GM23338 (cell line): ENCODE measurements around the gene OR6V1. TPM values are rescaled to one million over a fixed set of nuclear protein-coding genes. Genes with fewer than 3 reads are reported as not detected.

Experiments
- ATAC-seq: fragments of 200-7000 bp; cut with Tn5 transposase; 3 replicates; pipeline ENCODE4 v1.9.1; 2020
- DNase-seq: peaks from one replicate; pipeline ENCODE4 v3.0.0-alpha.2; 2015; ENCODE audit warnings: low spot score
- H2AFZ ChIP-seq: fragments of 200-600 bp; sonication (generic); 2 replicates; pipeline ENCODE4 v1.8.0; 2016; ENCODE audit warnings: antibody characterized with exemption, mild to moderate bottlenecking, moderate library complexity
- H3F3A ChIP-seq: fragments of 200-600 bp; sonication (generic); replicated peaks from 2 replicates; pipeline ENCODE4 v1.8.0; 2017; ENCODE audit warnings: antibody characterized with exemption, mixed run types, low read depth
- H3K27ac ChIP-seq: fragments of 200-600 bp; sonication (generic); 2 replicates; pipeline ENCODE4 v1.6.1; 2016; ENCODE audit warnings: low read depth
- H3K27me3 ChIP-seq: fragments of 200-600 bp; sonication (generic); 2 replicates; pipeline ENCODE4 v1.8.0; 2016; ENCODE audit warnings: mild to moderate bottlenecking, mixed run types, moderate library complexity; ENCODE audit not compliant: insufficient read depth
- H3K36me3 ChIP-seq: fragments of 200-600 bp; sonication (generic); 2 replicates; pipeline ENCODE4 v1.8.0; 2016; ENCODE audit warnings: mild to moderate bottlenecking; ENCODE audit not compliant: insufficient read depth
- H3K4me1 ChIP-seq: fragments of 200-600 bp; sonication (generic); 2 replicates; pipeline ENCODE4 v1.8.0; 2016; ENCODE audit warnings: mild to moderate bottlenecking, moderate library complexity; ENCODE audit not compliant: insufficient read depth
- H3K4me2 ChIP-seq: fragments of 200-600 bp; sonication (generic); 2 replicates; pipeline ENCODE4 v1.7.1; 2017; ENCODE audit warnings: mixed run types
- H3K4me3 ChIP-seq: fragments of 200-600 bp; sonication (generic); 2 replicates; pipeline ENCODE4 v1.6.1; 2016; ENCODE audit warnings: mixed run types
- H3K79me2 ChIP-seq: fragments of 200-600 bp; sonication (generic); replicated peaks from 2 replicates; pipeline ENCODE4 v1.8.0; 2017; ENCODE audit warnings: mild to moderate bottlenecking; ENCODE audit not compliant: insufficient read depth
- H3K9me2 ChIP-seq: fragments of 200-600 bp; sonication (generic); 2 replicates; pipeline ENCODE4 v1.8.0; 2017; ENCODE audit not compliant: insufficient read depth
- H4K20me1 ChIP-seq: fragments of 200-600 bp; sonication (generic); replicated peaks from 2 replicates; pipeline ENCODE4 v1.8.0; 2017; ENCODE audit warnings: mild to moderate bottlenecking; ENCODE audit not compliant: insufficient read depth
- H3K27ac Mint-ChIP-seq: 2 replicates; pipeline ENCODE4 v1.8.0; 2020; ENCODE audit warnings: inconsistent platforms, mild to moderate bottlenecking, moderate library complexity, mixed read lengths
- H3K27me3 Mint-ChIP-seq: 3 replicates; pipeline ENCODE4 v1.8.0; 2022; ENCODE audit warnings: low read depth, mild to moderate bottlenecking, moderate library complexity, mixed read lengths, inconsistent platforms; ENCODE audit not compliant: insufficient read depth, poor library complexity
- H3K36me3 Mint-ChIP-seq: 3 replicates; pipeline ENCODE4 v1.8.0; 2021; ENCODE audit warnings: low read depth, mild to moderate bottlenecking, inconsistent platforms, moderate library complexity, mixed read lengths
- H3K4me1 Mint-ChIP-seq: 3 replicates; pipeline ENCODE4 v1.8.0; 2020; ENCODE audit warnings: mild to moderate bottlenecking, inconsistent platforms, mixed read lengths
- H3K4me3 Mint-ChIP-seq: 3 replicates; pipeline ENCODE4 v1.8.0; 2021; ENCODE audit warnings: moderate library complexity, mild to moderate bottlenecking, inconsistent platforms, mixed read lengths
- H3K9me3 Mint-ChIP-seq: 3 replicates; pipeline ENCODE4 v1.8.0; 2020; ENCODE audit warnings: moderate library complexity, mild to moderate bottlenecking, inconsistent platforms, mixed read lengths
- CREB1 ChIP-seq: fragments of 250-450 bp; sonication (Bioruptor Pico); IDR thresholded peaks from 2 replicates; pipeline ENCODE4 v1.5.0; 2020; ENCODE audit warnings: low read depth, mild to moderate bottlenecking, moderate library complexity
- EZH2 ChIP-seq: fragments of 200-600 bp; sonication (generic); IDR thresholded peaks from one replicate; pipeline ENCODE4 v1.8.0; 2017; ENCODE audit warnings: antibody characterized with exemption, mild to moderate bottlenecking, low read depth; ENCODE audit not compliant: unreplicated experiment
- EZH2phosphoT487 ChIP-seq: fragments of 200-600 bp; sonication (generic); IDR thresholded peaks from one replicate; pipeline ENCODE4 v1.8.1; 2018; ENCODE audit warnings: antibody characterized with exemption; ENCODE audit not compliant: unreplicated experiment
- JUNB ChIP-seq: IDR thresholded peaks from one replicate; pipeline ENCODE4 v1.6.1; 2016; ENCODE audit warnings: antibody characterized with exemption; ENCODE audit not compliant: unreplicated experiment
- NANOG ChIP-seq: IDR thresholded peaks from 2 replicates; pipeline ENCODE4 v1.6.1; 2016; ENCODE audit warnings: antibody characterized with exemption, borderline replicate concordance
- POLR2AphosphoS5 ChIP-seq: IDR thresholded peaks from 2 replicates; pipeline ENCODE4 v1.6.1; 2016; ENCODE audit warnings: antibody characterized with exemption, low read depth
- REST ChIP-seq: IDR thresholded peaks from one replicate; pipeline ENCODE4 v1.6.1; 2018; ENCODE audit warnings: antibody characterized with exemption; ENCODE audit not compliant: unreplicated experiment
- STAT1 ChIP-seq: IDR thresholded peaks from one replicate; pipeline ENCODE4 v1.6.1; 2016; ENCODE audit warnings: antibody characterized with exemption; ENCODE audit not compliant: unreplicated experiment
- ZNF114 ChIP-seq: fragments of 250-450 bp; sonication (Bioruptor Pico); IDR thresholded peaks from 2 replicates; pipeline ENCODE4 v1.5.0; 2020; ENCODE audit warnings: mild to moderate bottlenecking, moderate library complexity
- ZNF331 ChIP-seq: fragments of 250-450 bp; sonication (Bioruptor Pico); IDR thresholded peaks from 2 replicates; pipeline ENCODE4 v1.5.0; 2020; ENCODE audit warnings: low read depth, mild to moderate bottlenecking, moderate library complexity
- polyA plus RNA-seq: library from polyadenylated mRNA; unstranded; fragments of >200 nt; fragmentation: Nextera tagmentation; extraction: Ambion mirVana; gene quantifications from 2 replicates; pipeline ENCODE4 v1.2.1, GENCODE V29; 2016
- total RNA-seq: library from RNA; depleted of rRNA; stranded (reverse); fragments of >200 nt; shearing (Covaris generic); gene quantifications from 2 replicates; pipeline ENCODE4 v1.2.3, GENCODE V29; 2014
- TF ChIP-seq, protein P1 (sequence below): IDR thresholded peaks from 2 replicates; pipeline ENCODE4 v1.6.1; 2016; ENCODE audit warnings: antibody characterized with exemption
- TF ChIP-seq, protein P2 (sequence below): fragments of 250-450 bp; sonication (Bioruptor Pico); IDR thresholded peaks from 2 replicates; pipeline ENCODE4 v1.5.0; 2020; ENCODE audit warnings: mild to moderate bottlenecking, moderate library complexity
- TF ChIP-seq, protein P3 (sequence below), 2 experiments: fragments of 200-600 bp in 1 of 2; sonication (generic) in 1 of 2; conservative IDR thresholded peaks; 2 replicates each; pipeline versions ENCODE4 v1.5.1 to v1.6.1; 2016 to 2017; ENCODE audit warnings: antibody characterized with exemption in 2 of 2, low read depth in 2 of 2, mild to moderate bottlenecking in 2 of 2, moderate library complexity in 1 of 2

OR6V1 gene
- total and polyA plus RNA-seq, 2 experiments from 2014 or later, result not detected

- DNase-seq (no peak), ATAC-seq (no peak)
- Histone ChIP-seq H3K4me3 (no peak overlapping the region), H3K9me2 (no peaks in the 10 kb centered on the region), H3K79me2 (no peaks in the 10 kb centered on the region), H3K27me3 (no peaks in the 10 kb centered on the region), H2AFZ (no peak overlapping the region), H3F3A (no peaks in the 10 kb centered on the region), H3K36me3 (no peaks in the 10 kb centered on the region), H3K4me2 (no peak overlapping the region), H3K4me1 (no peaks in the 10 kb centered on the region), H4K20me1 (no peaks in the 10 kb centered on the region), H3K27ac (no peak overlapping the region)
- Mint-ChIP-seq H3K27ac (no peak overlapping the region), H3K36me3 (no peaks in the 10 kb centered on the region), H3K4me1 (no peaks in the 10 kb centered on the region), H3K9me3 (no peaks in the 10 kb centered on the region; the same call in 2 of the 3 replicates), H3K4me3 (no peak overlapping the region), H3K27me3 (no peaks in the 10 kb centered on the region)
- TF ChIP-seq POLR2AphosphoS5 (no peak), ZNF331 (CRISPR knock-in tag) (no peak), JUNB (no peak), EZH2 (no peak), REST (no peak), NANOG (no peak), EZH2phosphoT487 (no peak), CREB1 (CRISPR knock-in tag) (no peak), STAT1 (no peak), ZNF114 (no peak)
- TF ChIP-seq, protein P1, sequence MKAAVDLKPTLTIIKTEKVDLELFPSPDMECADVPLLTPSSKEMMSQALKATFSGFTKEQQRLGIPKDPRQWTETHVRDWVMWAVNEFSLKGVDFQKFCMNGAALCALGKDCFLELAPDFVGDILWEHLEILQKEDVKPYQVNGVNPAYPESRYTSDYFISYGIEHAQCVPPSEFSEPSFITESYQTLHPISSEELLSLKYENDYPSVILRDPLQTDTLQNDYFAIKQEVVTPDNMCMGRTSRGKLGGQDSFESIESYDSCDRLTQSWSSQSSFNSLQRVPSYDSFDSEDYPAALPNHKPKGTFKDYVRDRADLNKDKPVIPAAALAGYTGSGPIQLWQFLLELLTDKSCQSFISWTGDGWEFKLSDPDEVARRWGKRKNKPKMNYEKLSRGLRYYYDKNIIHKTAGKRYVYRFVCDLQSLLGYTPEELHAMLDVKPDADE, result no peak
- TF ChIP-seq, protein P2, sequence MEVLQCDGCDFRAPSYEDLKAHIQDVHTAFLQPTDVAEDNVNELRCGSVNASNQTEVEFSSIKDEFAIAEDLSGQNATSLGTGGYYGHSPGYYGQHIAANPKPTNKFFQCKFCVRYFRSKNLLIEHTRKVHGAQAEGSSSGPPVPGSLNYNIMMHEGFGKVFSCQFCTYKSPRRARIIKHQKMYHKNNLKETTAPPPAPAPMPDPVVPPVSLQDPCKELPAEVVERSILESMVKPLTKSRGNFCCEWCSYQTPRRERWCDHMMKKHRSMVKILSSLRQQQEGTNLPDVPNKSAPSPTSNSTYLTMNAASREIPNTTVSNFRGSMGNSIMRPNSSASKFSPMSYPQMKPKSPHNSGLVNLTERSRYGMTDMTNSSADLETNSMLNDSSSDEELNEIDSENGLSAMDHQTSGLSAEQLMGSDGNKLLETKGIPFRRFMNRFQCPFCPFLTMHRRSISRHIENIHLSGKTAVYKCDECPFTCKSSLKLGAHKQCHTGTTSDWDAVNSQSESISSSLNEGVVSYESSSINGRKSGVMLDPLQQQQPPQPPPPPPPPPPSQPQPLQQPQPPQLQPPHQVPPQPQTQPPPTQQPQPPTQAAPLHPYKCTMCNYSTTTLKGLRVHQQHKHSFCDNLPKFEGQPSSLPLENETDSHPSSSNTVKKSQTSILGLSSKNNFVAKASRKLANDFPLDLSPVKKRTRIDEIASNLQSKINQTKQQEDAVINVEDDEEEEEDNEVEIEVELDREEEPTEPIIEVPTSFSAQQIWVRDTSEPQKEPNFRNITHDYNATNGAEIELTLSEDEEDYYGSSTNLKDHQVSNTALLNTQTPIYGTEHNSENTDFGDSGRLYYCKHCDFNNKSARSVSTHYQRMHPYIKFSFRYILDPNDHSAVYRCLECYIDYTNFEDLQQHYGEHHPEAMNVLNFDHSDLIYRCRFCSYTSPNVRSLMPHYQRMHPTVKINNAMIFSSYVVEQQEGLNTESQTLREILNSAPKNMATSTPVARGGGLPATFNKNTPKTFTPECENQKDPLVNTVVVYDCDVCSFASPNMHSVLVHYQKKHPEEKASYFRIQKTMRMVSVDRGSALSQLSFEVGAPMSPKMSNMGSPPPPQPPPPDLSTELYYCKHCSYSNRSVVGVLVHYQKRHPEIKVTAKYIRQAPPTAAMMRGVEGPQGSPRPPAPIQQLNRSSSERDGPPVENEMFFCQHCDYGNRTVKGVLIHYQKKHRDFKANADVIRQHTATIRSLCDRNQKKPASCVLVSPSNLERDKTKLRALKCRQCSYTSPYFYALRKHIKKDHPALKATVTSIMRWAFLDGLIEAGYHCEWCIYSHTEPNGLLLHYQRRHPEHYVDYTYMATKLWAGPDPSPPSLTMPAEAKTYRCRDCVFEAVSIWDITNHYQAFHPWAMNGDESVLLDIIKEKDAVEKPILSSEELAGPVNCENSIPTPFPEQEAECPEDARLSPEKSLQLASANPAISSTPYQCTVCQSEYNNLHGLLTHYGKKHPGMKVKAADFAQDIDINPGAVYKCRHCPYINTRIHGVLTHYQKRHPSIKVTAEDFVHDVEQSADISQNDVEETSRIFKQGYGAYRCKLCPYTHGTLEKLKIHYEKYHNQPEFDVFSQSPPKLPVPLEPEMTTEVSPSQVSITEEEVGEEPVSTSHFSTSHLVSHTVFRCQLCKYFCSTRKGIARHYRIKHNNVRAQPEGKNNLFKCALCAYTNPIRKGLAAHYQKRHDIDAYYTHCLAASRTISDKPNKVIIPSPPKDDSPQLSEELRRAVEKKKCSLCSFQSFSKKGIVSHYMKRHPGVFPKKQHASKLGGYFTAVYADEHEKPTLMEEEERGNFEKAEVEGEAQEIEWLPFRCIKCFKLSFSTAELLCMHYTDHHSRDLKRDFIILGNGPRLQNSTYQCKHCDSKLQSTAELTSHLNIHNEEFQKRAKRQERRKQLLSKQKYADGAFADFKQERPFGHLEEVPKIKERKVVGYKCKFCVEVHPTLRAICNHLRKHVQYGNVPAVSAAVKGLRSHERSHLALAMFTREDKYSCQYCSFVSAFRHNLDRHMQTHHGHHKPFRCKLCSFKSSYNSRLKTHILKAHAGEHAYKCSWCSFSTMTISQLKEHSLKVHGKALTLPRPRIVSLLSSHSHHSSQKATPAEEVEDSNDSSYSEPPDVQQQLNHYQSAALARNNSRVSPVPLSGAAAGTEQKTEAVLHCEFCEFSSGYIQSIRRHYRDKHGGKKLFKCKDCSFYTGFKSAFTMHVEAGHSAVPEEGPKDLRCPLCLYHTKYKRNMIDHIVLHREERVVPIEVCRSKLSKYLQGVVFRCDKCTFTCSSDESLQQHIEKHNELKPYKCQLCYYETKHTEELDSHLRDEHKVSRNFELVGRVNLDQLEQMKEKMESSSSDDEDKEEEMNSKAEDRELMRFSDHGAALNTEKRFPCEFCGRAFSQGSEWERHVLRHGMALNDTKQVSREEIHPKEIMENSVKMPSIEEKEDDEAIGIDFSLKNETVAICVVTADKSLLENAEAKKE (CRISPR knock-in tag), result no peak
- TF ChIP-seq, protein P3, sequence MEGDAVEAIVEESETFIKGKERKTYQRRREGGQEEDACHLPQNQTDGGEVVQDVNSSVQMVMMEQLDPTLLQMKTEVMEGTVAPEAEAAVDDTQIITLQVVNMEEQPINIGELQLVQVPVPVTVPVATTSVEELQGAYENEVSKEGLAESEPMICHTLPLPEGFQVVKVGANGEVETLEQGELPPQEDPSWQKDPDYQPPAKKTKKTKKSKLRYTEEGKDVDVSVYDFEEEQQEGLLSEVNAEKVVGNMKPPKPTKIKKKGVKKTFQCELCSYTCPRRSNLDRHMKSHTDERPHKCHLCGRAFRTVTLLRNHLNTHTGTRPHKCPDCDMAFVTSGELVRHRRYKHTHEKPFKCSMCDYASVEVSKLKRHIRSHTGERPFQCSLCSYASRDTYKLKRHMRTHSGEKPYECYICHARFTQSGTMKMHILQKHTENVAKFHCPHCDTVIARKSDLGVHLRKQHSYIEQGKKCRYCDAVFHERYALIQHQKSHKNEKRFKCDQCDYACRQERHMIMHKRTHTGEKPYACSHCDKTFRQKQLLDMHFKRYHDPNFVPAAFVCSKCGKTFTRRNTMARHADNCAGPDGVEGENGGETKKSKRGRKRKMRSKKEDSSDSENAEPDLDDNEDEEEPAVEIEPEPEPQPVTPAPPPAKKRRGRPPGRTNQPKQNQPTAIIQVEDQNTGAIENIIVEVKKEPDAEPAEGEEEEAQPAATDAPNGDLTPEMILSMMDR (conservative IDR thresholded peaks at IDR 0.05; ENCODE audit: low read depth in 2 of 2), result no peak
Observed at GRCh38 chr7:143027683-143028082, 24.5 kb upstream of the OR6V1 start.
